Frontal cortex (tissue), 4 donors: ENCODE data around the gene LAMB3. TPM values are rescaled to one million over a fixed set of nuclear protein-coding genes. Genes with fewer than 3 reads are reported as not detected.

Experiments used
- DNase-seq, 2 donors: peaks; one replicate each; pipeline ENCODE4 v3.0.0; 2012; ENCODE audit warnings: low spot score in 2 of 2
- FAIRE-seq: peaks from 2 replicates; lab custom pipeline; 2012; peaks lifted over from hg19 to GRCh38; lab: Jason Lieb, UNC
- total RNA-seq: library from RNA; depleted of rRNA; stranded (reverse); fragments of >200 nt; gene quantifications from one replicate; pipeline ENCODE4 v1.2.3, GENCODE V29; 2014
- donor health status: control.
- donor health status: control.
- donor health status: control.

The LAMB3 gene
- total RNA-seq, 1 donor from 2014 or later, result 0.82 TPM

GRCh38 chr1:209620487-209620884 is 31.7 kb downstream of the LAMB3 start:
- DNase-seq (no peak), FAIRE-seq (no peak)

- no peak for DNase-seq
Measured at GRCh38 chr1:209619696-209620486, 32.3 kb downstream of the LAMB3 start.

GRCh38 chr1:209618756-209619420 is 33.3 kb downstream of the LAMB3 start:
- no peak for FAIRE-seq
- peak; percentile 50 to 67 for DNase-seq

More at GRCh38 chr1:209619696-209620486, 32.3 kb downstream of the LAMB3 start:
- FAIRE-seq, result no peak

DNA sequence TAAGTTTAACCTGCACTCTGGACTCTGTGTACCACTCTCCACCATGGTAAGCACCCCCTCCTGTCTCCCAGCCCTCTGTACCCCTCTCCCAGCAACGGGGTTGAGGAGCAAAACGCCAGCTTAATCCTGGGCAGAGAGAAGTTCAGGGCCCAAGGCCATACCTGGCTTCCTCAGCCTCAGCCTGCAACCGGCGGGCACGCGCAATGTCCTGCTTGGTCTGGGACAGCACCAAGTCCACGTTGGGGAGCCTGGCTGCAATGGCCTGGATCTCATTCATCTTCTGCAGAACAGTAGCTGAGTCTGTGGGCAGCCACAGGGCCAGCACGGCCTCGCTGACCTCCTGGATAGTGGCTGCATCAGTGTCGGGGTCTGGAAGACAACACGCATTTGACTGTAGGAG is 33.9 kb downstream of the LAMB3 start:
- no peak for DNase-seq
- FAIRE-seq, result no peak

GRCh38 chr1:209617755-209618154 is 34.5 kb downstream of the LAMB3 start:
- no peak for FAIRE-seq

DNA sequence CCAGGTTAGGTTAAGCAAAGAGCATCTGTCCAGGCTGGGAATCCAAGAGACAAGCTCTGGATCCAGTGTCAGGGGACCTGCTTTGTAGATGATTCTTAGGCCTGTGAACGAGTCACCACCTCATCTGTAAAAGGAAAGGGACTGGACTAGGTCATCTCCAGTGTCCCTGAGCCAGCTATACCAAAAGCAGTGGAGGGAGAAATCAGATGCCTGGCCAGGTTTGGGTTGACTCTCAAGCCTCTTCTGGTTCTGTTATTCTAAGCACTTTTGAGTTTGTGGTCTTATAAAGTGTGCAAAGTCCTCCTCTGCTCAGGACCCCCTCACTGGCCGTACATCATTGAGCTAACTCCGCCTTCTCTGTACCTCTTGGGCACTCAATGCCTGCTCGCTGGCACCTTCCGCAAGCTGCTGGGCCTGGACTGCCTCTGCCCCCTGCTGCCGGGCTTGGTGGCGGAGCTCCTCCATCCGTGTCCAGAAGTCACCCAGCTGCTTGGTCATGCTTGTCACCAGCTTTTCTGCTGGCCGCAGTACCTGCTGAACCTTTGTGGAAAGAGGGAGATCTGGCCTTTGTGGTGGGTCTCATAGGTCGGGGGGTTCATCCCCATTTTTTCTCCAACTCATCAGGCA is 35.1 kb downstream of the LAMB3 start:
- FAIRE-seq (no peak), DNase-seq (no peak)

More at GRCh38 chr1:209617755-209618154, 34.5 kb downstream of the LAMB3 start:
- DNase-seq, result no peak

DNA sequence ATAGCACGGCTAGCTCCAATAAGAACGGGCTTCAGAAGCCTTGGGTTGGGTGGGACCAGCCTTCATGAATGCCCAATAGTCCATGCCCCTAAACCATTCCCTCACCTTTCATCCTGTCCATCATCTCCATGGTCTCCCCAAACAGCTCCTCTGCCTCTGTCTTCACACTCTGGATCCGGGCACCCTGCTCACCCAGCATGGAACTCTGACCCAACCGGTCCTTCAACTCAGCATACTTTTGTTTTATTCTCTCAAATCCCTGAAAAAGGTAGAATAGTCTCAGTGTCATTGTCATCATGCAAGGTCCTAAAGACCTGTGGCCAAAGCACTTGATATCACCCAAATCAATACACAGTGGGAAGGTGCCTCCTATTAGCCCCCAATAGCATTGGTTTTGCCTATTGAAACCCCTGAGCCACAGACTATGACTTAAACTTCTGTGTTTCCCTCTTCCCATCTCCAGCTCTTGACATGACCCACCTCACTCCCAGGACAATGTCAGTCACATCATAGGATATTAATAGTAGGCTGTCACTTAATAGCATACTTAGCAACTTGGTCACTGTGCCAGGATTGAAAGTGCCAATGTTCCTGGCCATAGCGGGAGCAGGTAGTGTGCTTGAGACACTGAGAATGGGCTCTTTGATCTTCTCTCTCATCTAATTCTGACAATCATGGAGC is 35.7 kb downstream of the LAMB3 start:
- no peak for FAIRE-seq

GRCh38 chr1:209614906-209615305 is 37.3 kb downstream of the LAMB3 start:
- no peak for DNase-seq
- FAIRE-seq, result no peak

More for the DNA sequence above, 35.7 kb downstream of the LAMB3 start:
- DNase-seq, result no peak

DNA sequence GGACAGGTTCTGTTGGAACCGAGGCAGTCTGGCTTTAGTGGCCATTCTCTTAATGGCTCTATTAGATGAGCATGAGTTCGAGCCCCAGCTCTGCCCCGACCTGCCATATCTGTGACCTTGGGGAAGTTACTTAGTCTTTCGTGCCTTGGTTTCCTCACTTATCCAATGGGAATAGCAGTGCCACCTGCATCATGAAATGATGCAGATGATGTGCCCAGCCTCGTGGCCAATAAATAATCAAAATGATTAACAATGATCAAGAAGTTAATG is 38.1 kb downstream of the LAMB3 start:
- FAIRE-seq (no peak), DNase-seq (no peak)

GRCh38 chr1:209613400-209614150 is 38.6 kb downstream of the LAMB3 start:
- DNase-seq, result no peak
- no peak for FAIRE-seq

DNA sequence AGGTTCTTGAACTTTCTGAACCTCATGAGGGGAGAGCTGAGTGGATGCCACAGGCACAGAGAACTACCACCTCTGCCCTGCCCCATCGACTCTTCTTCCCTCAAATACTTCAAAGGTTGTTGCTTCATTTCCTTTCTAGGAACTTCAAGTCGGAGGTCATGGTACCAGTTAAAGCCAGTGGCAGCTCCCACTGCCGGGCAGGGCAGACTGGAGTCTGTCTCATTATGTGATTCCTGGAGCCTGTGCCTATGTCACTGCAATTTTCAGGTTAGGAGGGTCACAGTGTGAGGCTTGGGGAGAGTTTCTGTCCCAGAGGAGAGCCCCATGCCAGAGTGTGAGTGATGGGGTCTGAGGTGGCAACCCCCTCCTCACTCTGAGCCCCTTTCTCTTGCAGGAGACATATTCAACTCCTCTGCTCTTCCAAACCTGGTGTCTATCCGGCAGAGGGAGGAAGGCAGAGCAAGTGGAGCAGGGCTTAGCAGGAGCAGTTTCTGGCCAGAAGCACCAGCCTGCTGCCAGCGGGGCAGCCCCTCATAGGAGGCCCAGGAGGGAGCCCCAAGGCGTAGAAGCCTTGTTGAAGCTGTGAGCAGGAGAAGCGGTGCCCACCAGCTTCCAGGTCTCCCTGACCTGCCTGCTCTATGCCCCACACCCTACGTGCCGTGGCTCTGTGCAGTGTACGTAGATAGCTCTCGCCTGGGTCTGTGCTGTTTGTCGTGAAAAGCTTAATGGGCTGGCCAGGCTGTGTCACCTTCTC is 39.4 kb downstream of the LAMB3 start:
- no peak for DNase-seq
- no peak for FAIRE-seq

GRCh38 chr1:209611771-209612570 is 40.3 kb downstream of the LAMB3 start:
- FAIRE-seq, result no peak
- DNase-seq, result no peak

GRCh38 chr1:209610631-209610905 is 41.7 kb downstream of the LAMB3 start:
- DNase-seq (no peak), FAIRE-seq (no peak)

DNA sequence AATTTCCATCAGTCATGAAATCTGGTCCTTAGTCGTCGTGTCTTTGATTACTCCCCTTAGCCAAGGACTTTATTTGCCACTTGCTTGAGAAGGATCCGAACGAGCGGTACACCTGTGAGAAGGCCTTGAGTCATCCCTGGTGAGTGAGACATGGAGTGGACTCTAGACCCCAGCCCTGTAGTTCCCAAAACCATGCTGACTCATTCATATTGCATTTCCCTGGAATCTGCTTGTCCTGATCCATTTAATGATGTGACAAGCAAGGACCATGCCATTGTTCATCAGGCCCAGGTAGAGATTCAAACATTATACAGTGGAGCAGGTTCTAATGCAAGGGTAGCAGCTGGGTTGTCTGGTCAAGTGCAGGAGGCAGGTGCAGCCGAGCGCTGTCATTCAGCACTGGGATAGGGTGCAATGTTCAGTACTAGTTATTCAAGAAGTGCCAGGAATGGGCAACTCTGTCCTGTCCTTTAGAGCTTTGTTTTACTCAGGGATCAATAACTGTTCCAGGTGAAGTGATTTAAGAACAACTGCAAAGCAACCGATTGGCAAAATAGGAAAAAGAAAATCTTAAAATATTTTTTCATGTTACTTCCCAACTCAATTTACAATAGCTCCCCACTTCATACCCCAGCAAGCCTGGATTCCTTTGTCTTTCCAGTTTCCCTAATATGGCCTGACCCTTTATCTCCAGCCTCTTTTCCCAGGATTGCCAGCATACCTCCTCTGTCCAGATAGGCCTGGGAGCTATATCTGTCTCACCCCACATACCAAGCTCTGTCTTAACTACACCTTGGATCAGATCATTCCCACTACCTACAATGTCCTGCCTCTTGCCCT is 42.2 kb downstream of the LAMB3 start:
- no peak for DNase-seq
- no peak for FAIRE-seq

- FAIRE-seq (no peak), DNase-seq (no peak)
Measured at GRCh38 chr1:209609041-209609790, 43.0 kb downstream of the LAMB3 start.

DNA sequence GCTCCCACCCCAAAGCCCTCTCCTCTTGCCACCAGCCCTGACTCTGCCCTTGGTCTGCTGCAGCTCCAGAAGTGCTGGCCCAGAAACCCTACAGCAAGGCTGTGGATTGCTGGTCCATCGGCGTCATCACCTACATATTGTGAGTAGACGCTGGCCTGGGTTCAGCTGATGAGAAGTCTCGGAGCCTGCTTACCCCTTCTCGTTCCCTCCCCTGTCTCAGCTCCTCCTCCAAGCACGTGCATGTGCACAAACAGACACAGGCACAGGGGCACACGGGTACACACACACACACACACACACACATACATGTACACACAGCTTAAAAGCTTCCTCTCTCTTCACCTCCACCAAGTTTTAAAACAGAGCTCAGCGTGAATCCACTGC is 44.4 kb downstream of the LAMB3 start:
- no peak for DNase-seq
- no peak for FAIRE-seq
